Activated CD4-positive, alpha-beta T cell treated with anti-CD3 and anti-CD28 coated beads, Interleukin-2, Interleukin-4, amounts not matched to agents 100 ng/mL and 50 ng/mL, durations not matched to agents 16 hours and 8 hours (primary cell): Measurements from ENCODE around the gene BHLHA9.
"Not testable (repeated sequence)": the region's sequence is repeated elsewhere in the genome, so short reads cannot be mapped to it uniquely, and the experiment has no call there.

Source experiments
- DNase-seq: peaks from one replicate; pipeline ENCODE4 v3.0.0-alpha.2; 2020; ENCODE audit warnings: low spot score

BHLHA9 gene

DNA sequence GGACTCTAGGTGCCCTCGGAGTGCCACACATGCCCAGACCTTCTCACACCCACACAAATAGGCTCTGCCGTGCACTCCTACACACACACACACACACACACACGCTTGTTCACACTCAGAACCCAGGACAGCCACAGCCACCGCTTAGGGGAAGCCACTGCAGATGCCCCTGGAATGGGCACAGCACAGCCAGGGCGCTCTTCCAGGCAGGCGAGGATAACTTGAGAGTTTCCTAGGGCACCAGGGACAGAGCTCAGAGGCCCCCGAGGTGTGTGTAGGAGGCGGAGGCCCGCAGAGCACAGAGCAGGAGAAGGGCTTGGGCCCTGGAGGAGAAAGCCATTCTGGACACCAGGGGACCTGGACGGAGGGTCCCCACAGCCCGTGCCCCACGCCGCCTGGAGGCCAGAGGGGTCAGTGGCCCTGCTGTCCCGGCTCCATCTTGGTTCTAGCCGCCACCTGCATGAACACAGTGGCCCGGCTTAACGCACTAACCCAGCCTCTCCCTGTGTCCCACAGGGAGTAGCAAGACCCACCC is 30.2 kb downstream of the BHLHA9 start:
- no peak for DNase-seq

DNA sequence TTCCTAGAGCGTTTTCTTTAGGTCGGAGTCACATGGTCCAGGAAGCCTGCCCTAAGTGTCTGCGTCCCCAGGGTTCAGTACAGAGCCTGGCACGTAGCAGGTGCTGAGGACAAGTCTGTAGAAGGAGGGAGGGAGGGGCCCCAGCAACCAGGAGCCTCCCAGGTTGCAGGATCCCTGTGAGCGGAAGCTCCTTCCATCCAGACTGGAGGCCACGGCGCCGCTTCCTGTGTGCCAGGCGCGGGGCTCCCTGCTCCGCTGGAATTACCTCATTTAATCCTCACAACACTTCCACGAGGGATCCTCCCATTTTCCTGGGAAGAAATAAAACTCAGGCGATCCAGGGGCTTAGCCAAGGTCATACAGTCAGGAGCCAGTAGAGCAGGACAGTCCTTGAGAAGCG is 31.3 kb downstream of the BHLHA9 start:
- no peak for DNase-seq

DNA sequence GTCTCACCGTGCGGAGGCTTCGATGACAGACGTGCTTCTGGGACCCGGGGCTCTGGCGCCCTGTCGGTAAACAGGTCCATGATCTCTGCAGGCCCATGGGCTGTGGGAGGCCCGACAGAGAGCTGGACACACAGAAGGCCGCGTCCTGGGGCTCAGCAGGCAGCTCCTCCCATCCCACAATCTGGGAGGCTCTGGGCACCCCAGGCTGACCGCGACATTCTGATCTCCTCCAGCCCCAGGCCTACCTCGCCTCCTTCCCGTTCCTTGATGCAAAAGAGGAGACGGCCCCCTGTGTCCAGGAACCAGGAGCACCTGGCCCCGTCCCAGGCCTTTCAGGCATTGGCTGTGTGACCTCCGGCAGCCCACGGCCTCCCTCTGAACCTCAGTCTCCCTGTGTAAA is 32.5 kb downstream of the BHLHA9 start:
- DNase-seq = no peak

DNA sequence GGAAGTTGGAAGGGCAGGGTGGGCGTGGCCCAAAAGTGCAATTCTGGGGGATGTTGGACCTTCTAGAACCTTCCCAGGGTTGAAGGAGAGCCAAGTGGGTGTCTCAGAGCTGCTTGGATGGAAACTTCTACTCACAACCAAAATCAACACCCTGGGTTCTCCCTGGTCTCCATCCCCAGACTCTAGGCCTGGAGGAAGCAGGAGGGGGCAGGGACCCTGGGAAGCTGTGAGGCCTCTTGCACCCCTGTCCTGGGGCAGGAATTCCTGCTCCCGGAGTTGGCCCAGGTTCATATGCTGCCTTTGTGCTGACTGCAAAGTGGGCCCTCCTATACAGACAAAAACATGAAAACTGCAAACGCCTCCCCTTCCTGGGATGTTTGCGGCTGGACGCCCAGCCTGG is 34.3 kb downstream of the BHLHA9 start:
- DNase-seq = no peak

DNA sequence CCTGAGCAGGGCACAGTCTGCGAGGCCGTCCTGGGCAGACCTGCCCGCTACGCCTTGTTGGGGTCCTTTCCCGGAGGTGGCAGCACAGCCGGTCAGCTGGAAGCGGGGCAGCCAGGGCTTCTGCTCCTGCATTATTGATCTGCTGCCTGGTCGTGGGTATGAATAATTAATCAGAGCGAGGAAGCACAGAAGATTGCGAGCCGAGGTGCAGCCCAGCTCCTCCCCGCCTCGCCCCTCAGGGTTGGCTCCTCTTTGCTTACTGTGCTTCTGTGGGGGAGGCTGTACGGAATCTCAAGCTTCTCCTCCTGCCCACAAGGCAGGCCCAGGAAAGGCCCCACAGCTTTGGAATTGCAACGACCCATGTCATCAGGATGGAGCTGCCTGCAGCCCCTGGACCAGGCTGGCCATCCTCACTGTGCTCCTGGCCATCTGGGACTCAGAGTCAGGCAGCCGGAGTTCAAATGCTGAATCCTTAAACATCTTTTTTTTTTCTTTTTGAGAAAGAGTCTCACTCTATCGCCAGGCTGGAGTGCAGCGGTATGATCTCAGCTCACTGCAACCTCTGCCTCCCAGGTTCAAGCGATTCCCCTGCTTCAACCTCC is 34.8 kb downstream of the BHLHA9 start:
- no peak for DNase-seq

DNA sequence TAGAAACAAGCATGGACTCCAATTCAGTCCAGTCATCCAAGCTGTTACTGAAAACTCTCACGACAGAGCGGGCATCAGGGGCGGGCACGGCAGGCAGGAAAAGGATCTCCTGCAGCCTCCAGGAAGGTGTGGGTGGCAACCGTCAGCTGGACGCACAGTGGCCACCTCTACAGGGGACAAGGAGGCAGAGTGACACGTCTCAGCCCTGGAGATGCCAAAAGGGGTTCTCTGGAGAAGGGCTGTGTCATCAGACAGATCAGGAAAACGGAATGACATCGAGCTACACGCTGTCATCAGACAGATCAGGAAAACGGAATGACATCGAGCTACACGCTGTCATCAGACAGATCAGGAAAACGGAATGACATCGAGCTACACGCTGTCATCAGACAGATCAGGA is 37.6 kb downstream of the BHLHA9 start:
- not testable (repeated sequence) for DNase-seq

GRCh38 chr17:1312261-1312870 is 42.1 kb downstream of the BHLHA9 start:
- no peak for DNase-seq

DNA sequence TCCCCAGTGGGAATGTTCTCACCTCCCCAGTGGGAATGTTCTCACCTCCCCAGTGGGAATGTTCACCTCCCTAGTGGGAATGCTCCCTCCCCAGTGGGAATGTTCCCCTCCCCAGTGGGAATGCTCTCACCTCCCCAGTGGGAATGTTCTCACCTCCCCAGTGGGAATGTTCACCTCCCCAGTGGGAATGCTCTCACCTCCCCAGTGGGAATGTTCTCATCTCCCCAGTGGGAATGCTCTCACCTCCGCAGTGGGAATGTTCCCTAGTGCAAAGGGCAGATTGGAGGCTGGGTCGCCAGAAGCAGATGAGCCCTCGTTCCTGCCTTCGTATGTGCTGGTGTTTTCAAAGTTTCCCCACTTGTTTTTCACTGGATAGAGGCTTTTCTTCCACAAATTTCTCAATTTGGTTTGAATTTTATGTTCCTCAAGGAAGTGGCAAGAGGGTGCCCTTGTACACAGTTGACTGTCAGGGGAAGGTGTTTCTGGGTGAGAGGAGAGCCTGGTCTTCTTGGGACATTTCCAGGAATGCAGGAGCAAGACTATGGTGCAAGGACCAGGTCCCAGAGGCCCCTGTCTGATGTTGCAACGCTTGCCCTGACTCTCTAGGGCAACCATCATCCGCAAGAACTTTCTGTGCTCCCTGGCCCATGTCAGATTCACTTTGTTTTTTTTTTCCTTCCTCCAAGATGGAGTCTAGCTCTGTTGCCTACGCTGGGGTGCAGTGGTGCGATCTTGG is 43.2 kb downstream of the BHLHA9 start:
- DNase-seq = no peak

- no peak for DNase-seq
Observed at GRCh38 chr17:1315409-1315808, 45.2 kb downstream of the BHLHA9 start.

GRCh38 chr17:1315891-1316403 is 45.7 kb downstream of the BHLHA9 start:
- no peak for DNase-seq
